ENCODE data around the gene PSTPIP2. TPM values are rescaled to one million over a fixed set of nuclear protein-coding genes. Genes with fewer than 3 reads are reported as not detected.
A peak's percentile ranks its signal among the peaks of the same experiment; 100 is the strongest.

PSTPIP2 gene
- total and polyA plus RNA-seq, 2 of the 13 experiments (the other 11 are each of a cell fraction or from before 2014, with no cell fraction given), result 0.25 to 0.27 TPM

DNA sequence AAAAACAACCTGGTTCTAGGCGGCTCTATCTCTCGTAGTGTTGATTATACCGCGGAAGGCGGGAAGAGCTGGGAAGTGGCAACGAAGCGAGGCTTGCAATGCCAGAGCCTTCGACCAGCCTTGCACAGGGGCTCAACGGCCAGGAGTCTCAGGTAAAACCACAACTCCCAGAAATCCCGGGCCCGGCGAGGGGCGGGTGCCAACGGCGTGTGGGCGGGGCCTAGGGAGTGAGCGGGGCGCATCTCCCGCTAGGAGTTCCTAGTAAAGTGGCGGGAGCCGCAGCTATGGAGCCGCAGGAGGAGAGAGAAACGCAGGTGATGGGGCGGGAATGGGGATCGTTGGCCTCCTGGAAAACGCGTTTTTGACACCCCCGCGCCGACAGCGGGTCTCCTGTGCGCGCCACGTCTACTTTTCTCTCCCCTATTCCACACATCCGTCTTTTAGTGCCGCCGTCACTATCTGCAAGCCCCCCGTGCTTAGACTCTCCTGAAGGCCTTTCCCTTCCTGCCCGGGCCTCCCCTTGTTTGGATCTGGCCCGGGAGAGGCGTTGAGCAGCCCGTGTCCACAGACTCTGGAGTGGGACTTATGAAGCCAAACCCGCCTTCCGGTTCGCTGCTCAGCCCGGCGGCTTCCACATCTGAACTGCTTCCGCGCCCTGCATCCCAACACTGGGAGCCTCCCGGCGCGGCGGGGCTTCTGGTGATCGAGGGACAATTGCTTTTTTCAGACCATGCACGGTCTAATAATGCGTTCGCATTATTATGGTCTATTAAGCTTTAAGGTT is 32.3 kb upstream of the PSTPIP2 start, which contains the start of gene HAUS1 (continued):
- TF ChIP-seq, protein P1, sequence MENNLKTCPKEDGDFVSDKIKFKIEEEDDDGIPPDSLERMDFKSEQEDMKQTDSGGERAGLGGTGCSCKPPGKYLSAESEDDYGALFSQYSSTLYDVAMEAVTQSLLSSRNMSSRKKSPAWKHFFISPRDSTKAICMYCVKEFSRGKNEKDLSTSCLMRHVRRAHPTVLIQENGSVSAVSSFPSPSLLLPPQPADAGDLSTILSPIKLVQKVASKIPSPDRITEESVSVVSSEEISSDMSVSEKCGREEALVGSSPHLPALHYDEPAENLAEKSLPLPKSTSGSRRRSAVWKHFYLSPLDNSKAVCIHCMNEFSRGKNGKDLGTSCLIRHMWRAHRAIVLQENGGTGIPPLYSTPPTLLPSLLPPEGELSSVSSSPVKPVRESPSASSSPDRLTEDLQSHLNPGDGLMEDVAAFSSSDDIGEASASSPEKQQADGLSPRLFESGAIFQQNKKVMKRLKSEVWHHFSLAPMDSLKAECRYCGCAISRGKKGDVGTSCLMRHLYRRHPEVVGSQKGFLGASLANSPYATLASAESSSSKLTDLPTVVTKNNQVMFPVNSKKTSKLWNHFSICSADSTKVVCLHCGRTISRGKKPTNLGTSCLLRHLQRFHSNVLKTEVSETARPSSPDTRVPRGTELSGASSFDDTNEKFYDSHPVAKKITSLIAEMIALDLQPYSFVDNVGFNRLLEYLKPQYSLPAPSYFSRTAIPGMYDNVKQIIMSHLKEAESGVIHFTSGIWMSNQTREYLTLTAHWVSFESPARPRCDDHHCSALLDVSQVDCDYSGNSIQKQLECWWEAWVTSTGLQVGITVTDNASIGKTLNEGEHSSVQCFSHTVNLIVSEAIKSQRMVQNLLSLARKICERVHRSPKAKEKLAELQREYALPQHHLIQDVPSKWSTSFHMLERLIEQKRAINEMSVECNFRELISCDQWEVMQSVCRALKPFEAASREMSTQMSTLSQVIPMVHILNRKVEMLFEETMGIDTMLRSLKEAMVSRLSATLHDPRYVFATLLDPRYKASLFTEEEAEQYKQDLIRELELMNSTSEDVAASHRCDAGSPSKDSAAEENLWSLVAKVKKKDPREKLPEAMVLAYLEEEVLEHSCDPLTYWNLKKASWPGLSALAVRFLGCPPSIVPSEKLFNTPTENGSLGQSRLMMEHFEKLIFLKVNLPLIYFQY (CRISPR knock-in tag; IDR thresholded peaks at IDR 0.05; ENCODE audit: borderline replicate concordance), result no peak
- TF ChIP-seq ZNF264 (CRISPR knock-in tag; IDR thresholded peaks at IDR 0.05) (no peak), ZNF777 (CRISPR knock-in tag; IDR thresholded peaks at IDR 0.05) (peak; percentile 67), ZNF326 (CRISPR knock-in tag; IDR thresholded peaks at IDR 0.05; ENCODE audit: borderline replicate concordance) (no peak), ZNF354B (CRISPR knock-in tag; IDR thresholded peaks at IDR 0.05) (no peak), ZNF660 (CRISPR knock-in tag; IDR thresholded peaks at IDR 0.05; ENCODE audit: borderline replicate concordance, low read depth) (no peak), FOXA3 (CRISPR knock-in tag; IDR thresholded peaks at IDR 0.05) (no peak), ZNF781 (CRISPR knock-in tag; IDR thresholded peaks at IDR 0.05; ENCODE audit: borderline replicate concordance, not compliant biosample characterization) (peak; percentile 74), ZNF235 (CRISPR knock-in tag; IDR thresholded peaks at IDR 0.05; ENCODE audit: borderline replicate concordance) (peak; percentile 76; the same call in 1 of the 2 replicates), ARNT2 (CRISPR knock-in tag; IDR thresholded peaks at IDR 0.05; ENCODE audit: low read depth) (no peak), RBAK (CRISPR knock-in tag; IDR thresholded peaks at IDR 0.05) (no peak), ZSCAN31 (CRISPR knock-in tag; IDR thresholded peaks at IDR 0.05; ENCODE audit: low read depth) (peak; percentile 58; the same call in 1 of the 2 replicates), ZNF552 (CRISPR knock-in tag; IDR thresholded peaks at IDR 0.05; ENCODE audit: borderline replicate concordance) (no peak), HOXD1 (CRISPR knock-in tag; IDR thresholded peaks at IDR 0.05) (0 out of 2 replicates have a peak, but pooled peaks have one; percentile 39)
- TF ChIP-seq, protein P2, sequence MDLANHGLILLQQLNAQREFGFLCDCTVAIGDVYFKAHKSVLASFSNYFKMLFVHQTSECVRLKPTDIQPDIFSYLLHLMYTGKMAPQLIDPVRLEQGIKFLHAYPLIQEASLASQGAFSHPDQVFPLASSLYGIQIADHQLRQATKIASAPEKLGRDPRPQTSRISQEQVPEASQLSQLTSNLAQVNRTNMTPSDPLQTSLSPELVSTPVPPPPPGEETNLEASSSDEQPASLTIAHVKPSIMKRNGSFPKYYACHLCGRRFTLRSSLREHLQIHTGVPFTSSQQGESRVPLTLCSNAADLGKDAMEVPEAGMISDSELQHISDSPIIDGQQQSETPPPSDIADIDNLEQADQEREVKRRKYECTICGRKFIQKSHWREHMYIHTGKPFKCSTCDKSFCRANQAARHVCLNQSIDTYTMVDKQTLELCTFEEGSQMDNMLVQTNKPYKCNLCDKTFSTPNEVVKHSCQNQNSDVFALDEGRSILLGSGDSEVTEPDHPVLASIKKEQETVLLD (CRISPR knock-in tag; IDR thresholded peaks at IDR 0.05; ENCODE audit: low read depth), result no peak
- TF ChIP-seq, protein P3, sequence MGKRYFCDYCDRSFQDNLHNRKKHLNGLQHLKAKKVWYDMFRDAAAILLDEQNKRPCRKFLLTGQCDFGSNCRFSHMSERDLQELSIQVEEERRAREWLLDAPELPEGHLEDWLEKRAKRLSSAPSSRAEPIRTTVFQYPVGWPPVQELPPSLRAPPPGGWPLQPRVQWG (CRISPR knock-in tag; IDR thresholded peaks at IDR 0.05; ENCODE audit: borderline replicate concordance, low read depth), result no peak
- TF ChIP-seq, protein P4, sequence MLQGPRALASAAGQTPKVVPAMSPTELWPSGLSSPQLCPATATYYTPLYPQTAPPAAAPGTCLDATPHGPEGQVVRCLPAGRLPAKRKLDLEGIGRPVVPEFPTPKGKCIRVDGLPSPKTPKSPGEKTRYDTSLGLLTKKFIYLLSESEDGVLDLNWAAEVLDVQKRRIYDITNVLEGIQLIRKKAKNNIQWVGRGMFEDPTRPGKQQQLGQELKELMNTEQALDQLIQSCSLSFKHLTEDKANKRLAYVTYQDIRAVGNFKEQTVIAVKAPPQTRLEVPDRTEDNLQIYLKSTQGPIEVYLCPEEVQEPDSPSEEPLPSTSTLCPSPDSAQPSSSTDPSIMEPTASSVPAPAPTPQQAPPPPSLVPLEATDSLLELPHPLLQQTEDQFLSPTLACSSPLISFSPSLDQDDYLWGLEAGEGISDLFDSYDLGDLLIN (CRISPR knock-in tag; IDR thresholded peaks at IDR 0.05; ENCODE audit: borderline replicate concordance), result no peak
- TF ChIP-seq, protein P5, sequence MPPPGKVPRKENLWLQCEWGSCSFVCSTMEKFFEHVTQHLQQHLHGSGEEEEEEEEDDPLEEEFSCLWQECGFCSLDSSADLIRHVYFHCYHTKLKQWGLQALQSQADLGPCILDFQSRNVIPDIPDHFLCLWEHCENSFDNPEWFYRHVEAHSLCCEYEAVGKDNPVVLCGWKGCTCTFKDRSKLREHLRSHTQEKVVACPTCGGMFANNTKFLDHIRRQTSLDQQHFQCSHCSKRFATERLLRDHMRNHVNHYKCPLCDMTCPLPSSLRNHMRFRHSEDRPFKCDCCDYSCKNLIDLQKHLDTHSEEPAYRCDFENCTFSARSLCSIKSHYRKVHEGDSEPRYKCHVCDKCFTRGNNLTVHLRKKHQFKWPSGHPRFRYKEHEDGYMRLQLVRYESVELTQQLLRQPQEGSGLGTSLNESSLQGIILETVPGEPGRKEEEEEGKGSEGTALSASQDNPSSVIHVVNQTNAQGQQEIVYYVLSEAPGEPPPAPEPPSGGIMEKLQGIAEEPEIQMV (CRISPR knock-in tag; IDR thresholded peaks at IDR 0.05; ENCODE audit: low read depth), result no peak; the same call in 1 of the 2 replicates

Measured in HepG2 (cell line).